A549 treated with AZD9567 at 1 μM for 4 hours (cell line): ENCODE measurements around the gene PLOD2. TPM values are rescaled to one million over a fixed set of nuclear protein-coding genes. Genes with fewer than 3 reads are reported as not detected.

ENCODE experiments used
- total RNA-seq: library from RNA; stranded (reverse); fragments of 200-300 nt; extraction: Qiagen RNA extraction; gene quantifications from 5 replicates; pipeline ENCODE4 v1.2.3, GENCODE V29; 2022; ENCODE audit not compliant: insufficient read depth

Gene PLOD2
- total RNA-seq, result 77.5 to 188 TPM (median 104 TPM) in 5 replicates

GRCh38 chr3:146160964-146161662, at the start of gene PLOD2:
Gene PLOD2 (minus strand): TSS chr3:146161184. CDS start chr3:146160989, 195 bp downstream.

Other genes with a start within 250 kb of the PLOD2 start
- gene PLSCR4, start 89.9 kb upstream of the PLOD2 start, total RNA-seq, result 4.9 to 7.9 TPM (median 6.5 TPM) in 5 replicates